ENCODE results near the gene NPHP4.

The NPHP4 gene

GRCh38 chr1:5935026-5935425 is 57.2 kb downstream of the NPHP4 start:
- Histone ChIP-seq H3K9ac (ENCODE audit: low read length) (no peak overlapping the region), H3K9me2 (replicated peaks; ENCODE audit: insufficient read depth, low read length) (no peaks in the 10 kb centered on the region), H3K36me3 (replicated peaks; ENCODE audit: insufficient read depth, low read length) (no peaks in the 10 kb centered on the region), H3K4me2 (ENCODE audit: low read depth, low read length) (no peak overlapping the region), H3K27me3 (replicated peaks; ENCODE audit: insufficient read depth, low read length) (no peaks in the 10 kb centered on the region), H3K27ac (ENCODE audit: low read length) (no peak overlapping the region), H2AFZ (ENCODE audit: low read length) (no peak overlapping the region), H3F3A (ENCODE audit: insufficient read depth, low read length) (no peaks in the 10 kb centered on the region), H3K79me2 (ENCODE audit: low read length) (no peaks in the 10 kb centered on the region), H3K9me3 (replicated peaks; ENCODE audit: insufficient read depth, low read length) (no peaks in the 10 kb centered on the region), H3K4me3 (ENCODE audit: low read length) (no peak overlapping the region), H3K4me1 (ENCODE audit: low read length) (no peaks in the 10 kb centered on the region), H4K20me1 (ENCODE audit: insufficient read depth, low read length) (no peaks in the 10 kb centered on the region)
- no peak for TF ChIP-seq EZH2 (optimal IDR thresholded peaks at IDR 0.05; ENCODE audit: low read depth, low read length)
- no peak for TF ChIP-seq CTCF (IDR thresholded peaks at IDR 0.05; ENCODE audit: low read length)
- no peak for TF ChIP-seq EZH2phosphoT487 (IDR thresholded peaks at IDR 0.05; ENCODE audit: low read length)
- DNase-seq = no peak

- no peak overlapping the region for H3K4me2 ChIP-seq (ENCODE audit: low read depth, low read length)
- no peak overlapping the region for H3K27ac ChIP-seq (ENCODE audit: low read length)
- H3K79me2 ChIP-seq (ENCODE audit: low read length) = no peaks in the 10 kb centered on the region
- H4K20me1 ChIP-seq (ENCODE audit: insufficient read depth, low read length) = no peaks in the 10 kb centered on the region
- TF ChIP-seq CTCF (IDR thresholded peaks at IDR 0.05; ENCODE audit: low read length) (no peak), EZH2phosphoT487 (IDR thresholded peaks at IDR 0.05; ENCODE audit: low read length) (no peak), EZH2 (optimal IDR thresholded peaks at IDR 0.05; ENCODE audit: low read depth, low read length) (no peak)
- H3K27me3 ChIP-seq (replicated peaks; ENCODE audit: insufficient read depth, low read length) = no peaks in the 10 kb centered on the region
- no peaks in the 10 kb centered on the region for H3K9me2 ChIP-seq (replicated peaks; ENCODE audit: insufficient read depth, low read length)
- no peak for DNase-seq
- H3K36me3 ChIP-seq (replicated peaks; ENCODE audit: insufficient read depth, low read length) = no peaks in the 10 kb centered on the region
- H3K4me1 ChIP-seq (ENCODE audit: low read length) = no peaks in the 10 kb centered on the region
- no peaks in the 10 kb centered on the region for H3F3A ChIP-seq (ENCODE audit: insufficient read depth, low read length)
- no peaks in the 10 kb centered on the region for H3K9me3 ChIP-seq (replicated peaks; ENCODE audit: insufficient read depth, low read length)
- H3K9ac ChIP-seq (ENCODE audit: low read length) = no peak overlapping the region
- H3K4me3 ChIP-seq (ENCODE audit: low read length) = no peak overlapping the region
- H2AFZ ChIP-seq (ENCODE audit: low read length) = no peak overlapping the region
These were observed 58.0 kb downstream of the NPHP4 start for GRCh38 chr1:5934058-5934884.

GRCh38 chr1:5933676-5934057 is 58.6 kb downstream of the NPHP4 start:
- Histone ChIP-seq H3K4me2 (ENCODE audit: low read depth, low read length) (no peak overlapping the region), H4K20me1 (ENCODE audit: insufficient read depth, low read length) (no peaks in the 10 kb centered on the region), H3K27ac (ENCODE audit: low read length) (no peak overlapping the region), H3K9ac (ENCODE audit: low read length) (no peak overlapping the region), H2AFZ (ENCODE audit: low read length) (no peak overlapping the region), H3K4me1 (ENCODE audit: low read length) (no peaks in the 10 kb centered on the region), H3K79me2 (ENCODE audit: low read length) (no peaks in the 10 kb centered on the region), H3K36me3 (replicated peaks; ENCODE audit: insufficient read depth, low read length) (no peaks in the 10 kb centered on the region), H3F3A (ENCODE audit: insufficient read depth, low read length) (no peaks in the 10 kb centered on the region), H3K9me2 (replicated peaks; ENCODE audit: insufficient read depth, low read length) (no peaks in the 10 kb centered on the region), H3K27me3 (replicated peaks; ENCODE audit: insufficient read depth, low read length) (no peaks in the 10 kb centered on the region), H3K9me3 (replicated peaks; ENCODE audit: insufficient read depth, low read length) (no peaks in the 10 kb centered on the region), H3K4me3 (ENCODE audit: low read length) (no peak overlapping the region)
- no peak for DNase-seq
- TF ChIP-seq EZH2phosphoT487 (IDR thresholded peaks at IDR 0.05; ENCODE audit: low read length) (no peak), CTCF (IDR thresholded peaks at IDR 0.05; ENCODE audit: low read length) (no peak), EZH2 (optimal IDR thresholded peaks at IDR 0.05; ENCODE audit: low read depth, low read length) (no peak)

Data from MM.1S (cell line).